Measurements from ENCODE around the gene ATP11B. TPM values are rescaled to one million over a fixed set of nuclear protein-coding genes. Genes with fewer than 3 reads are reported as not detected.
A peak's percentile ranks its signal among the peaks of the same experiment; 100 is the strongest.
"Not testable (repeated sequence)": the region's sequence is repeated elsewhere in the genome, so short reads cannot be mapped to it uniquely, and the experiment has no call there.

Gene ATP11B
- total RNA-seq, 1 experiment from 2014 or later: 31.7 TPM

GRCh38 chr3:182789371-182789770, 3.9 kb upstream of the ATP11B start:
- H3K27me3 ChIP-seq: no peaks in the 10 kb centered on the region
- H3K9me3 ChIP-seq: no peaks in the 10 kb centered on the region
- H3K36me3 ChIP-seq: no peaks in the 10 kb centered on the region
- no peak for DNase-seq
- H3K4me3 ChIP-seq: no peak overlapping the region

DNA sequence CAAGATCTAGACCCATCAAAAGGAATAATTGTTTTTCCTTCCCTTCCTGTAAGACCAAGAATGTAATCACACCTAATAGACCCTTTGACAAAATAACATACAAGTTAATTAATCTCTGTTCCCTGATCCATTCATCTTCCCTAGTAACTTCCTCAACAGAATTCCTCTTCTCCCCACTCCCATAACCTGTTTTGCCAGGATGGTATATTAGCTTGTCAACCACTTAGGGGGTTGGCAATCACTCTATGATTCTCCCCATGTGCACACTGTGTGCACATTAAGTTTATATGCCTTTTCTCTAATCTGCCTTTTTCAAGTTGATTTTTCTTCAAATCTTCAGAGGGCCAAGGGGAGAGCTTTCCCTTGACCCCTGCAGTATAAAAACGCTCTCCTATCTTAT, 2.7 kb upstream of the ATP11B start:
- Histone ChIP-seq H3K27me3 (no peaks in the 10 kb centered on the region), H3K9me3 (no peaks in the 10 kb centered on the region), H3K4me3 (no peak overlapping the region), H3K36me3 (no peaks in the 10 kb centered on the region)
- no peak for DNase-seq

DNA sequence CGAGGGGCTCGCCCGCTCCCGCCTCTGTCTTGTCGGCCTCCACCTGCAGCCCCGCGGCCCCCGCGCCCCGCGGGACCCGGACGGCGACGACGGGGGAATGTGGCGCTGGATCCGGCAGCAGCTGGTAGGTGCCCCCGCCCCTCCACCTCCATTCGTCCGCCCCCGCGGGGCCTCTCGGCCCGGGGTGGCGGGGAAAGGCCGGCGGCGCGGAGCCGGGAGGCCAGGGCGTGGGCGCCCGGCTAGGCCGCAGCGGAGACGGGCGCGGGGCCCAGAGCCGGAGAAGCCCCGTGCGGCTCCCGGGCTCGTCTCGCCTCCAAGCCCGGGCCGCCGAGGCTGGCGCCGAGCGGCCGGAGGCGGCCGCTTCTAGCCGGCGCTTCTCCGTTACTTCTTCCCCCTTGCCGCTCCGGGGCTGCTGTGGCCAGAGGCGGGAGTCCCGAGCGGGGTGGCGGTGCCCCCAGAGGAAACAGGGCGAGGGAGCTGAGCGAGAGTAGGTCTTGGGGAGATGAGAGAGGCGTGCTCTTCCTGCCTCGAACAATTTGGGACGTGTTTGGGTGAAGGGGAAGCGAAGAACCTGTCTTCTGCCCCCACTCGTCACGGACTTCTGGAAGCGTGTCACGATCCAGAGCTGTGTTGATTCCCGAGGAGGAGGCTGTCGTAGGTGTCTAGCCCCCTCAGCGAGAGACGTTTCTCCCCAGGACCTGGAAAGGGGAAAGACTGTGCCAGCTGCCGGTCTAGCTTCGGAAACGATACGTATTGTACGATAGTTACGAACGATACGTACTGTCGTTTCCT, 555 bp downstream of the ATP11B start:
- H3K36me3 ChIP-seq: no peaks in the 10 kb centered on the region; the same call in 1 of the 2 replicates
- no peaks in the 10 kb centered on the region for H3K9me3 ChIP-seq
- peak; percentile 56 for DNase-seq
- peak overlapping the region; percentile 71 for H3K4me3 ChIP-seq
- H3K27me3 ChIP-seq: no peaks in the 10 kb centered on the region

- Histone ChIP-seq H3K36me3 (no peaks in the 10 kb centered on the region; the same call in 1 of the 2 replicates), H3K4me3 (peak overlapping the region; percentile 71), H3K9me3 (no peaks in the 10 kb centered on the region), H3K27me3 (no peaks in the 10 kb centered on the region)
- DNase-seq: no peak
These were observed 1.4 kb downstream of the ATP11B start for GRCh38 chr3:182794455-182795388.

GRCh38 chr3:182795389-182795782, 2.1 kb downstream of the ATP11B start:
- Histone ChIP-seq H3K4me3 (peak overlapping the region; percentile 71), H3K27me3 (no peaks in the 10 kb centered on the region), H3K9me3 (no peaks in the 10 kb centered on the region), H3K36me3 (no peaks in the 10 kb centered on the region; the same call in 1 of the 2 replicates)
- no peak for DNase-seq

GRCh38 chr3:182796310-182796709, 3.0 kb downstream of the ATP11B start:
- Histone ChIP-seq H3K4me3 (no peak overlapping the region), H3K27me3 (no peaks in the 10 kb centered on the region), H3K36me3 (no peaks in the 10 kb centered on the region; the same call in 1 of the 2 replicates), H3K9me3 (no peaks in the 10 kb centered on the region)
- DNase-seq: no peak

DNA sequence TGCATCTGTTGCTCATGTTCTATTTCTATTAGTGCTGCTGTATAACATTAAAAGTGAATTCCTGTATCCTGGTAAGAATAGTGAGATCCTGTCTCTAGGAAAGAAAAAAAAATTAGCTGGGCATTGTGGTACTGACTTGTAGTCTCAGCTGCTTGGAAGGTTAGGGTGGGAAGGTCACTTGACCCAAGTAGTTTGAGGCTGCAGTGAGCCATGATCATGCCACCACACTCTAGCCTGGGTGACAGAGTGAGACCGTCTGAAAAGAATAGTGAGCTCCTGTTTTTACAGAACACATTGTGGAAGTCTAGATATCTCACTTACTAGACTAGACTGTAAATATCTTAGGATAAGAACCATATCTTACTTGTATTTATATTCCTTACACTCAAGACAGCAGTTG, 4.6 kb downstream of the ATP11B start:
- DNase-seq: no peak
- Histone ChIP-seq H3K27me3 (no peaks in the 10 kb centered on the region), H3K9me3 (no peaks in the 10 kb centered on the region), H3K4me3 (no peak overlapping the region), H3K36me3 (no peaks in the 10 kb centered on the region; the same call in 1 of the 2 replicates)

GRCh38 chr3:182799143-182799542, 5.8 kb downstream of the ATP11B start:
- not testable (repeated sequence) for H3K36me3 ChIP-seq, H3K9me3 ChIP-seq, DNase-seq, H3K27me3 ChIP-seq, H3K4me3 ChIP-seq

DNA sequence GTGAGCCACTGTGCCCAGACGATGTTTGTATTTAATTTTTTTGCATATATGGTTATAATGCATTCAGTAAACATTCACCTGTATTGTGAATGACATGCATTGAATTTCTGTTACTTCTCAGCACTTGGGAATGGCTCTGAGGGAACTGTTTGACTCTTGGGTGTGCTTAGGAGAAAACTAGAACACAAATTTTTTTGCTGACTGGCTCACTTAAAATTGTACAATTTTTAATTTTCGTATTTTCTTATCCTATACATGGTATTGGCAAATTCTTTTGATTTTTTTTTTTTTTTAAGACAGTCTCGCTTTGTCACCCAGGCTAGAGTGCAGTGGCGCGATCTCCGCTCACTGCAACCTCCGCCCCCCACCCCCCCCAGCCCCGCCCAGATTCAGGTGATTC, 7.2 kb downstream of the ATP11B start:
- no peak for DNase-seq
- Histone ChIP-seq H3K9me3 (no peaks in the 10 kb centered on the region), H3K36me3 (no peaks in the 10 kb centered on the region; the same call in 1 of the 2 replicates), H3K4me3 (no peak overlapping the region), H3K27me3 (no peaks in the 10 kb centered on the region)

GRCh38 chr3:182802413-182803390, 9.4 kb downstream of the ATP11B start:
- no peak for DNase-seq
- Histone ChIP-seq H3K36me3 (no peaks in the 10 kb centered on the region; the same call in 1 of the 2 replicates), H3K27me3 (no peaks in the 10 kb centered on the region), H3K4me3 (no peak overlapping the region), H3K9me3 (no peaks in the 10 kb centered on the region)

- no peak for DNase-seq
- Histone ChIP-seq H3K36me3 (no peaks in the 10 kb centered on the region), H3K9me3 (no peaks in the 10 kb centered on the region), H3K27me3 (no peaks in the 10 kb centered on the region), H3K4me3 (no peak overlapping the region)
These were observed 10.3 kb downstream of the ATP11B start for GRCh38 chr3:182803596-182803995.

GRCh38 chr3:182807061-182807460, 13.8 kb downstream of the ATP11B start:
- H3K9me3 ChIP-seq: no peaks in the 10 kb centered on the region
- DNase-seq: no peak
- no peak overlapping the region for H3K4me3 ChIP-seq
- H3K27me3 ChIP-seq: no peaks in the 10 kb centered on the region
- H3K36me3 ChIP-seq: no peaks in the 10 kb centered on the region

GRCh38 chr3:182808041-182808770, 14.9 kb downstream of the ATP11B start:
- no peak for DNase-seq
- Histone ChIP-seq H3K27me3 (no peaks in the 10 kb centered on the region), H3K36me3 (no peaks in the 10 kb centered on the region), H3K4me3 (no peak overlapping the region), H3K9me3 (no peaks in the 10 kb centered on the region)

DNA sequence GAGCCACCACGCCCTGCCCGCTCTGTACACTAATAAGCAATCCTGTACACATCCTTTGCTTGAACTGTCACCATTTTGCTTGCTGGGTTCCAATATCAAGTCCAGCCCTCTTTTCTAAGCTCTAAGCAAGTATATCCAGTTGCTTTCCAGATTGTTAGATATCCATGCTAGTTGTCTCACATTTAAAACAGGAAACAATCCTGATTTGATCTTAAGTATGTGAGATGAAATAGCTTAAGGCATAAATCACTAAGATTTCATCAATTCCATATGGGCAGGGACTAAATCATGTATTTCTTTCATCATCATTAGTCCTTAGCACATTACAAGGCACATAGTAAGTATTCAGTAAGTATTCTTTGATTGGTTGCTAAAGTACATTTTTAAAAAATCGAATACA, 16.2 kb downstream of the ATP11B start:
- Histone ChIP-seq H3K36me3 (no peaks in the 10 kb centered on the region), H3K9me3 (no peaks in the 10 kb centered on the region), H3K4me3 (no peak overlapping the region), H3K27me3 (no peaks in the 10 kb centered on the region)
- no peak for DNase-seq

GRCh38 chr3:182810574-182811268, 17.4 kb downstream of the ATP11B start:
- no peaks in the 10 kb centered on the region for H3K9me3 ChIP-seq
- no peak for DNase-seq
- H3K27me3 ChIP-seq: no peaks in the 10 kb centered on the region
- no peak overlapping the region for H3K4me3 ChIP-seq
- H3K36me3 ChIP-seq: no peaks in the 10 kb centered on the region

All from MG63 (cell line).